GM18520 (cell line): ENCODE measurements around the gene SACS.
"Not testable (repeated sequence)": the region's sequence is repeated elsewhere in the genome, so short reads cannot be mapped to it uniquely, and the experiment has no call there.

ENCODE experiments used
- ATAC-seq: cut with Tn5 transposase; IDR thresholded peaks from one replicate; pipeline ENCODE4 v1.9.1; 2021; ENCODE audit not compliant: unreplicated experiment

Gene SACS

DNA sequence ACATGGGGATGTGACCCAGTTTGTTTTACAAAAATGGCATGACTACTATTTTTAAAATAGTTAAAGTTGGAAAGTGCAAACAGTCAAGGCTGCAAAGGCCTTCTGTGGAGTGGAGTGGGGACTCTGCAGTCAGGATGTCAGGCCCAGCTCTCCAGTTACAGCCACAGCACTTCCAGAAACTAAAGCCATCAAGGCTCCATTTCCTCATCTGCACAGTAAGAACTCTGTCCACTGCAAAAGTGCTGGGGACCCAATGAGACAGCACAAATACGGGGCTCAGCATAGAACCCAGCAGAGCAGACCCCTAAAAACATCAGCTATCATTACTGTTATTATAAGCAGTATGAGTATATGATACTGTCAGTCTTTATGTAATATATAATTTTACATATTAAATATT lies 73.6 kb downstream of the SACS start:
- no peak for ATAC-seq

DNA sequence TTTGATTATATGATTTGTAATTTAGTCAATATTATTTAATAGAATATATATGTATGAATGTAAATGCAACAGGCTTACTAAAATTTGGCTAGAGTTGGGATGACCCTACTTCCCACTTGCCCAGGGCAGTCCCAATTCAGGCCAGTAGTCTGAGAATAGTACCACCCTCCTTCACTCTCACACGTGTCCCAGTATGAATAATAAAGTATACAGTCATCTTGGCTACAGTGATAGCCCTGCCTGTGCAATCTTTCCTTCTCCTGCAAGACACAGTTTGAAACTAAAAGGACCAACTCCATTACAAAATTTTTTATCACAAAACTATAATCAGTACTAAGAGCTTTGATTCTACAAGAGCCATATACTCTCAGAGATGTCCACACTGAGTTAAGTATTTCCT lies 76.2 kb downstream of the SACS start:
- ATAC-seq, result no peak

DNA sequence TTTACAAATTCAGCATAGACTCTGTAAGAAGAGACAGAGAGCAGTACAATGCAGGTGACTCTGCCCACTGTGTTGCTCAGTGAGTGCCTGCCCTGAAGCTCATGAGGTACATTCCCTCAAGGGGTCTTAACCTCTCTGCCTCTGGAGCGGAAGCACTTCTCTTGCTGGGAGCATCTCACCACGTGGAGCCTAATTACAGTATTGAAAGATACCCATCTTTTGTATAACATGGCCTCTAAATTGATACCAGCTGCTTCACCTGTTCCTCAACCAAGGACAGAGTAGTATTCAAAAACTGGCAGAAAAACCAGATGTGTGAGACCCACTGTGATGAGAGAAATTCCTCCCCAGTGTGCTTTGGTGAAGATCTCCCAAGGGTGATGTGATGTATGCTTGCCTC lies 77.1 kb downstream of the SACS start:
- ATAC-seq, result no peak

DNA sequence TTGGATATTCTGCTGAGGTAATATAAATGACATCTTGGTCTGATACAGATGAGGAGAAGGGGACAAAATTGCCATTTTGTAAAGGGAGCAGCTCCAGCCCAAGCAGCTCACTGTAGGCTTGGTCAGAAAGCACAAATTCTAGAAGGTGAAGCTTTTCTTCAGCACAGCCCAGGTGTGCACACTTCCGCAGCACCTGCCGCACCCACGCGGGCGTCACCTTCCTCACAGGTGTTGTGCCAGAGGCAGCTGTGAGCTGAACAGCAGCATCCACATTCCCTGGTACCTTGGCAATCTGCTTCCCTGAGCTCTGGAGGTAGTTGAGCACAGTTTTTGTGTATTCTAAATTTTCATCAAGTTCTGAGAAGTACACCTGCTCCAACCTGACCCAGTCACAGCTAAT lies 79.0 kb downstream of the SACS start:
- ATAC-seq, result no peak

DNA sequence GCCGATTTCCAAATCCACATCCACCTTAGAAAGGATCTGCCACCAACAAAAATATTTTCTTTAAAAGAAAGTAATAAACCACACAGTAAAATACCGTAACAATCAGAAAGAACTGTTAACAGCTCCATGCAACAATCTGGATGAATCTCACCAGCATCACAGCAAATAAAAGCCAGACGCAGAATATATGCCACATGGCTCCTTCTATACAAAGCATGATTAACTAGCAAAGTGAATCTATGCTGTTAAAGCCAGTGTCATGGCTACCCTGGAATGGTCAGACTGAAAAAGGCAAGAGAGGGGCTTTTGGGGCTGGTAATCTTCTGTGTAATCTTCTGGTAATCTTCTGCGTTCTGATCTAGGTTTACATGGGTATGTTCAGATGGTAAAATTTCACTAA lies 81.3 kb downstream of the SACS start:
- no peak for ATAC-seq

DNA sequence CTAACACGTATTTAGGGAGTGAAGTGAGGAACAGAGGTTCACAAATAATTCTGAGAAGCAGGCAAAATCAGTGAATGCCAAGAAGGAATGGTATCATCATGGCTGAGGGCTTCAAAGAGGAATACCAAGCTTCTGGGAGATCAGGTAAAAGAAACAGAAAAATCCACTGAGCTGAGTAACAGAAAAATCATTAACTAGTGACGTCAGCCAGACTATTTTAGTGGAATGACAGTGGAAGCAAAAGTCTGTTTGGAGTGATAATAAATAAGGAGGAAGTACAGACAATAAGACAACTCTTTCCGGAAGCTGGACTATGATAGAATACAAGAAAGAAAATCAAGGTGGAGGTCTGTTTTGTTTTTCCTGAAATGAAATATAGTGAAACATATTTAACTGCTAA lies 83.5 kb downstream of the SACS start:
- ATAC-seq, result no peak

DNA sequence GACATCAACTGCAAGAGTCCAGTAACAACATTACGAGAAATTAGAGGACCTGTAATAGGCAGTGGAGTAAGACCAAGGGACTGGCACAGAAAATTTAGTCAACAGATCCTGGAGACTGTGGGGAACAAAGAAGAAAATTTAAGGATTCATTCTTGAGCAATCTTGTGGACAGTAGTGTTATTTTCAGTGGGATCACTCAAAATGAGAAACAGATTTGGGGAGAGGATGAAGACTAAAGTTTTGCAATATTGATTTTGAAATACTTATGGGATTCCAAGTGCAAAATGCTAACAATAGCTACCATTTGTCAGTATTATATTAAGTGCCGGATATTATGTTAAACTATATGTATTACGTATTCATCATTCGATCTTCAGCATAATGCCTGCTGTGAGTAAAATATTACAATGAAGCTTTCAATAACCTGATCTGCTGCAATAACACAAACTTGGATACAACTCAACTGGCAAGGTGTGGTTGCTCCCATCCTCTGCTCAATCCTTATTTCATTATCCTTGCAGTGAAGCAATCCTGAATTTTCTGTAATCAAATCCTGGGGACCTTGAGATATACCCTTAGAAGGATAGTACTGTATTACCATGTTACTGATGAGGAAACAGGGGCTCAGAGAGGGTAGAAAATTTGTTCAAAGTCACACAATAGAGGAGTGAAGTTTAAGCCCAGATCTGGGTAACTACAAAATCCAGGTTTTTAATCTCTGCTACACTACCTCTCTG lies 84.2 kb downstream of the SACS start:
- no peak for ATAC-seq

DNA sequence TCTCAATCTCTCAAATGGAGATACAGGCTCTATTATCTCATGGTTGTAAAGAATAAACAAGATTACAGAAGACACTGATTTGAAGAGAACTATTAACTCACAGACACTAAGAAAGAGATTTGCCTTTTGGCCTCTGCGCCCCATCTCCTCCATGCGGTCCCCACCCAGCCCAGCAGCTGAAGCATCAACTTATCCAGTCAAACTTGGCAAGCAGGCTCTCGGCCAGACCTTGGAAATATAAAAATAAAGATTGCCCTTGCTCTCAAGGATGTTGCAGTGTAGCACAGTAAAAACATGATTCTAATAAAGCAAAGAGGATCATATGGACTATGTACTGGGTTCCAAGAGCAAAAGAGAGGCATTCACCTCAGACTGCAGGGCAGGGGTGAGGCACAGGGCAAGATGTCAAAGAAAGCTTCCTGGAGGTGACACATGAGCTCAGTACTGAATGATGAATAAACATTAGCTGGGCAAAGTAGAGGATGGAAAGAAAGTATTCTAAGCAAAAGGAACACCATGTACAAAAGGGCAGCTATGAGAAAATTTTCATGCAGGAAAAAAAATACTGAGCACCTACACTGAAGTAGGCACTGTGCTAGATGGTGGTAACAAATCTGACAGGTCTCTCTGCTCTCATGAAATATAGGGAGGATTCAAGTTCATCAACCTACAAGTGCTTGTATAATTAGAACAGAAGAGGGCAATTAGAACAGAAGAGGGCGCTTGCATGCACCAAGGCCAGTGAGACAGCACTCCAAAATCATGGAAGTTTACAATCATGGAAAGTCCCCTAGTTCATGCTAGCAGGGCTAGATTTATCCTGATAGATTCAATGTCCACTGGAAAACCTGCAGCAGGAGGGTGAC lies 85.0 kb downstream of the SACS start:
- ATAC-seq, result no peak

DNA sequence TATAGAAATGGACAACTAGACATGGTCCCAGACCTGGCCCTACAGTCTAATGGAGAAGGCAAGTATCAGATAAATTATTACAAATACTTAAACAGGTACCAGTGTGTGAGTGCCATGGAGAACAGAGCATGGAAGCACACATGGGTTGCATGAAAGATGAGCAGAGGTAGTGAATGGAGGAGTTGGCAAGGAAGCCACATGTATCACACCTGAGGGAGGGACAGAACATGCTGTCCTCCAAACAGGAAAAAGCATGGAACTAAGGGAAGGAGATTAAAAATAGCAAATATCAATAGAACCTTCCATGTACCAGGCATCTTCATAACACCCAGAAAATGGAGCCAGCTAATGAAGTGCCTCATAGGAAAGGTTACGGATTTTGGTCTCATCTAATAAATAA lies 85.9 kb downstream of the SACS start:
- ATAC-seq, result no peak

DNA sequence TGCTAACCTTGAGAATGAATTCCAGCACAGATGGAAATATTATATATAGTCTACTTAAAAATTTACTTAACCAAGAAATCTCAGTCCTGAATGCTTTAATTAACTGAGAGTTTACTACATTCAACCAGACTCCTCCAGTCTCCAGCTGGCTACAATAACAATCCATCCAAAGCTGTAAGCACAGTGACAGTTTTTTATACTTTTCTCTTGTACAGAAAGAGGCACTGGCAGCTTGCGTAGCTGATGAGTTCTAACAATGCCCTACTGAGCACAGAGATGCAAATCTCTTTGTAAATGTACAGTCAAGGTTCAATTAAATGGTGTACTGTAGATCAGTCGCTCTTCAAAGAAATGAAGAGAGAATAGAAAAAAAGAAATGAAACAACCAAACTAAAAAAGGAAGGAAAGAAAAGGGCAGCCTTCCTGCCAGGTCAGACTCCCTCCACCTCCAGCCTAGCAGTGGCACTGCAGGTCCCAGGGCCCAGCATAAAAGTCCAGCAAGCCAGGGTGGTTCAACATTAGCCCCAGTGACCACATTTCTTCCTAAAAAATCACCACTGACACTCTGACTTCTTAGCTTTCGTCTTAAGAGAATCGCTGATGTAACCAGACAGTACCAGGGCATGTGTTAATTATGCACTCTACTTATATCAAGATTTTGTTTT lies 88.4 kb downstream of the SACS start:
- no peak for ATAC-seq

DNA sequence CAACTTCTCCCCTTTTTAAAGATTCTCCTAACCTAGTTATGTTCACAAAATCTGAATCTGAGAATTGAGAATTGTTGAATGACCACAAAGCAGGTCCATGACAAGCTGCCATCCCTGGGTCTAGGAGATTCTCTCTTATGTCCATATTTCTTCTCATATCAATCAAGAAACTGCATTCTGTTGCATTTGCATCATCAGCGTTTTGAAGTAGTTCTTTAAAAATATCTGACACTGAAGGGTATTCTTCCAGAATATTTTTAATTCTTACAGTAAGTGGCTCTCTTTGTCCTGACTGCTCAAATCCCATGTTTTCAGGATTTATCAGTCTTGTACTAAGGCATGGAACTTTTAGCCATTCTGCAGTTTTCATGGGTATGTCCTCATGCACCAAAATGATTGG lies 94.3 kb downstream of the SACS start:
- no peak for ATAC-seq

DNA sequence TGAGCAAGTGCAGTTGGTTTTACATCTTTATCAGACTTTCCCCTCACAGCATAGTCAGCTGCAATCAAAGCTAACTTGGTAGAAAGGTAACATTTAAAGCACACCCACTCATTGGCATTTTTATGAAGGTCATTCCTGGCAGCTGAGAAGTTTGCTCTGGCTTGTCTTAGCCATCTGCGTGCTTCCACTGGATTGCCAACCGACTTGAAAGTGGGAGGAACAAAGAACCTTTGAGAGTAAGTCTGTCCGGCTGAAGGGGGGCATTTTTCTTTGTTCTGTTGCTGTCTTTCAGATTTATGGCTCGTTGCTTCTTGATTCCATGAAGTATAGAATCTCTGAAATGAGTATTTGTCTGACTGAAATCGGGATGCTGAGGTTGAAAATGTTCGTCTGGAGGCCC lies 103.1 kb downstream of the SACS start:
- ATAC-seq, result no peak

DNA sequence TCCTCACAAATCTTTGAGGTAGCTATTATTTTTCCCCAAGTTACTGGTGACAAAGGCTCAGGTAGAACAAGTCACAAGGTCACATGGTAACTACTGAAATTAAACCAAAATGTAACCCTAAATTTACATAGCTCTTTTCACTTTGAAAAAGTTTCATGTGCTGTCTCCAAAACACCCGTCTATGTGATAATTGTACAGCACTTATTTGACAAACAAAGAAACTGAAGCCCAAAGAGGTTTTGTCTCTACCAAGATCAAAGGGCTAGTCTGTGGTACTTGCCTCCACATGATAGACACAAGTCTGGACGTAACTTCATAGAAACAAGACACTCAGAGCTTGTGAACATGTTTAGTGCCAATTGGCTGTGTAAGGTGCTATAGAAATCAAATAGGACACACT lies 108.3 kb downstream of the SACS start:
- peak; percentile 28 for ATAC-seq

DNA sequence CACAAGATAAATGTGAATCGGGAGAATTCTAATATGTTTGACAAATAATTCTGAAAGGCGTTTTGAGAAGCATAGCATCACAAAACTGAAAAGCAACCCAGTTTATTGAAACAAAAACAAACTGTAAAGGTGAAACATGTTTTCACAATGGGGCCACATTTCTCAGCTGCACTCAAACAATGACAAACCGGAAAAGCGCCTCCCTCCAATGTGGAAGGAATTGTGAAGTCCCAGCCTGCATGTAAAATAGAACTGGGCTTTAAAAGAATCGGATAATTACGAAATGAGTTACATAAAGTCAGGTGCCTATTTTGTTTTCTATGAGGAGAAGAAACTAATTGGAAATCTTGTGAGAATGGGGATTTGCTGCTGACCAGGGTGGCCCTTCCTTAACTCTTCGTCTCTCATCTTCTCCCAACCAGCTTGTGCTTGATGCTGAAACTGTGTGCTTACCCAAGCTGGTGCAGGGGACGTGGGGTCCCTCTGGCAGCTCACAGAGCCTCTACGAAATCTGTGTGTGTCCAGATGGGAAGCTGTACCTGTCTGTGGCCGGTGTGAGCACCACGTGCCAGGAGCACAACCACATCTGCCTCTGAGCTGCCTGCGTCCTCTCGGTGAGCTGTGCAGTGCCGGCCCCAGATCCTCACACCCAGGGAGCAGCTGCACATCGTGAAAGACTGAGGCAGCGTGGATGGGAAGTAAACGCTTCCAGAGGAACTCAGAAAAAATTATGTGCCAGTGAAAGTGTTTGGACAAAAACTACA lies 109.4 kb downstream of the SACS start:
- no peak for ATAC-seq

DNA sequence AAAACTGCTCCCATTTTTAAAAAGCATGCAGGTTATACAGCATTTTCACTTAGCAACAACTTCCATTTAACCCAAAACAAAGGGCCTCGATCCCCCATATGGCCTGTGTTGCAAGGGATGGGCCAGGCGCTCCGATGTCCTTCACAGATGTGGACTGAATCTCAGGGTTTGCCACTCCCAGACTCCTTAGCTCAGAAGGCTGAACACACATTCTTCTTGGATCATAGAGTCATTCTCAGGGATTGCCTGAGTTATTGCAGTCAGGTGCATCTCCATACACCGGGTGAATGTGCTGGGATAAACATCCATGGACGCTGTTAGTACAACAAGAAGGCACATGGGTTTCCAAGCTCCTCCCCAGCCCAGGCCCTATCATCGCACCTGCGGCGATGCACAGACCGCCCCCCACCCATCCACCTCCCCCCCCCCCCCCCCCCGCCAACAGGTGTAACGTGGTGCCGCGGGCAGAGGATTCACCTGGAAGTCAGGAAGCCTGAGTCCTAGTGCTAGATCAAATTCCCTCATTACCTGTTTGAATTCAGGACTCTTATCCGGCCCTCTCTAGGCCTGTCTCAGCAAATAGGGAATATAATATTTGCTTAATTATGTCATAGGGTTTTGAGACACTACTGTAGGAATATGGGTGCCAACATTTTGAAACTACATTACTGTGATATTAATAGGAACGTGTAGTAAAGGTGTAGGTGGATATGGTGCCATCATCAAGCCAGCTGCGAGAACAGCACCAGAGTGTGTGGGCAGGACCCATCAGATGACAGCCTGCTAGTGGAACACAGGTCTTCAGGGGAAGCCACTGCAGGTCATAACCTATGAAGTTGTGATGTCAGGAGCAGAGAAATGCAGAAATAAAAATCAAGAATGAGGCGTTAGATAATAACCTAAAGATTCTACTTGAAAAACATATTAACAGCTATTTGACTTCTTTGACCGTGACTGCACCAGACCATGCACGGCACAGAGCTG lies 110.9 kb downstream of the SACS start:
- no peak for ATAC-seq

DNA sequence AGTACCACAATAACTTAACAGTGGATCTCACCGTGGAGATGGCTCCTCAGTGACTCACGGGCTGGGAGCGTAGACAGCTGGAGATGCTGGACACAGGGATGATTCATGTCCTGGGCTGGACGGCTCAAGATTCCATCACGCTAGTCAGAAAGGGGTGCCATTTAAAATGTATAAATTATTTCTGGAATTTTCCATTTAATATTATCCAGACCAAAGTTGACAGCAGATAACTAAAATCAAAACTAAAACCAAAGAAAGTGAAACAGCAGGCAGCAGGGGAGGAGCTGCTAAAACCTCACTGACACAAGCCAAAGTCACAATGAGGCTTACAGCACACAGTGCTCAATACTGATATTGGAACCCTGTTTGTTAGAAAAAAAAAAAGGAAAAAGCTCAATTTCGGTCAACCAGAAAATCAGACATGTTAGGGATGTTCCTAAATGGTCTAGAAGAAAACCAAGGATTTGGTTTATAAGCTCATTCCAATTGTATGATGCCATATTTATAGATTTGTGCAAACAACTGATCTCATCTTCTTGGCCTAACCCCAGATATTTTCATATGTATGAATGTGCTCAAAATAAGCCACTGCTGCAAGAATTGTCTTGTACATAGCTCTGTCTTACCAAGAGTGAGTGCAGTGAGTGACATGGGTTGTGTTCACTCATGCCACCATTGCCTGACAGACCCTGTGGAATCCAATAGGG lies 111.8 kb downstream of the SACS start:
- peak; percentile 85 for ATAC-seq

DNA sequence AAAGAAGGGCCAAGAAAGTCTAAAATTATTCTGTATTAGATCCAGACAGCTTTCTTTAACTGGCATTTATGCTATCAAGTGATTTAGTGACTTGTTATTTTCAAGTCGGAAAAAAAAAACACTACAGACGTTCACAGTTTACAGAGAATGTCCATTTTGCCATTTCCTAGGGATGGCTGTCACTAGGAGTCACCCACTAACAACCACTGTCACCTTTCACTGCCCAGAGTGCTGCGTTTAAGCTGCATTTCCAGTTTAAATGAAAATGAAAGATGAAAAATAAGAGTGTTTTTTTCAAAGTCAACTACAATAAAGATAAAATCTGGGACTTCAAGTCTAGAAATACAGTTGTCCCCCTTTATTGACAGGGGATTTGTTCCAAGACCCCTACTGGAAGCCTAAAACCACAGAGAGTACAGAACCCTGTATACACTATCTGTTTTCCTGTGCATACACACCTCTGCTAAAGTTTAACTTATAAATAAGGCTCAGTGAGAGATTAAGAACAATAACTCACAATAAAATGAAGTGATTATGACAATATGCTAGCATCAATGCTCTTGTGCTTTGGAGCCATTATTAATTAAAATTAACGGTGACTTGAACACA lies 112.5 kb downstream of the SACS start:
- ATAC-seq, result peak; percentile 12

DNA sequence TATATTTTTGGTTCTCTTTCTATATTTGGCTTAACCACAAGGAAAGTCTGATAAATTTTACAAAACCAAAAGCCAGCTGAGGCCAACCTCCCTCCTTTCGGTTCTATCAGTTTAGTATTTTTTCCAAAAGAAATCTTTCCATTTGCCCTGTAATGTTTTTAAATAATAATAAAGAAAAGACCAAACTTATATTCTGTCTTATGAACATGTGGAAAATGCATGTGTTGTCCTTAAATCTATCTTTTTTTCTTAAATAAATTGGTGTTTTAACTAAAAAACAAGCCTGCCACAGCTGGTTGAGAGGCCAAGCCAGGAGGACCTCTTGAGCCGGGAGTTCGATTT lies 113.6 kb downstream of the SACS start:
- ATAC-seq, result no peak

DNA sequence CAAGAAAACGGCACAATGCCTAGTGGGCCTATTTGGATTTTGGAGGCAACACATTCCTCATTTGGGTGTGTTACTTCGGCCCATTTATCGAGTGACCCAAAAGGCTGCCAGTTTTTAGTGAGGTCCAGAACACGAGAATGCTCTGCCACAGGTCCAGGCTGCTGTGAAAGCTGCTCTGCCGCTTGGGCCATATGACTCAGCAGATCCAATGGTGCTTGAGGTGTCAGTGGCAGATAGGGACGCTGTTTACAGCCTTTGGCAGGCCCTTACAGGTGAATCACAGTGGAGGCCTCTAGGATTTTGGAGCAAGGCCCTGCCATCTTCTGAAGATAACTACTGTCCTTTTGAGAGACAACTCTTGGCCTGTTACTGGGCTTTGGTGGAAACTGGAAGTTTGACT lies 118.7 kb downstream of the SACS start:
- not testable (repeated sequence) for ATAC-seq
